Right renal pelvis (tissue), 4 donors: Measurements from ENCODE around the gene CA6. TPM values are rescaled to one million over a fixed set of nuclear protein-coding genes. Genes with fewer than 3 reads are reported as not detected.
"Not testable (repeated sequence)": the region's sequence is repeated elsewhere in the genome, so short reads cannot be mapped to it uniquely, and the experiment has no call there.

Source experiments
- DNase-seq, 4 donors: peaks; one replicate each; pipeline ENCODE4 v3.0.0-alpha.2; 2013; ENCODE audit warnings: low read depth in 4 of 4, low spot score in 3 of 4, missing footprints in 1 of 4
- polyA plus RNA-seq, 4 donors: library from polyadenylated mRNA; unstranded; fragments of 120-200 nt; gene quantifications; one replicate each; pipeline ENCODE4 v1.2.1, GENCODE V29; 2013; ENCODE audit not compliant: insufficient read length in 4 of 4

The CA6 gene
- polyA plus RNA-seq, 4 donors: 0.05 TPM; not detected in 3

GRCh38 chr1:8968902-8969301 lies 23.2 kb downstream of the CA6 start:
- not testable (repeated sequence) for DNase-seq

- no peak for DNase-seq
Observed at GRCh38 chr1:8969937-8970336, 24.3 kb downstream of the CA6 start.

GRCh38 chr1:8970870-8971337 lies 25.2 kb downstream of the CA6 start:
- no peak for DNase-seq

GRCh38 chr1:8974551-8974950 lies 28.9 kb downstream of the CA6 start:
- DNase-seq: no peak

- no peak for DNase-seq
Observed at GRCh38 chr1:8976338-8976737, 30.7 kb downstream of the CA6 start.

- no peak for DNase-seq
Observed at GRCh38 chr1:8976896-8977450, 31.3 kb downstream of the CA6 start.

- DNase-seq: no peak
Observed at GRCh38 chr1:8980656-8981055, 35.0 kb downstream of the CA6 start.

- DNase-seq: no peak
Observed at GRCh38 chr1:8981169-8981568, 35.5 kb downstream of the CA6 start.

- DNase-seq: no peak
Observed at GRCh38 chr1:8984203-8984602, 38.5 kb downstream of the CA6 start.

GRCh38 chr1:8984990-8985389 lies 39.3 kb downstream of the CA6 start:
- DNase-seq: no peak

- DNase-seq: no peak
Observed at GRCh38 chr1:8985915-8986813, 40.5 kb downstream of the CA6 start.

GRCh38 chr1:8986814-8987190 lies 41.1 kb downstream of the CA6 start:
- DNase-seq: no peak

- DNase-seq: peak in 1 of 4 donors; percentile 35
Observed at GRCh38 chr1:8987881-8988617, 42.4 kb downstream of the CA6 start.

GRCh38 chr1:8988618-8988967 lies 42.9 kb downstream of the CA6 start:
- no peak for DNase-seq

- no peak for DNase-seq
Observed at GRCh38 chr1:8989061-8989460, 43.4 kb downstream of the CA6 start.

GRCh38 chr1:8989821-8990220 lies 44.2 kb downstream of the CA6 start:
- no peak for DNase-seq

GRCh38 chr1:8992936-8993687 lies 47.4 kb downstream of the CA6 start:
- no peak for DNase-seq

GRCh38 chr1:8993962-8994675 lies 48.5 kb downstream of the CA6 start:
- not testable (repeated sequence) for DNase-seq

GRCh38 chr1:9001534-9002214 lies 56.0 kb downstream of the CA6 start:
- not testable (repeated sequence) for DNase-seq

GRCh38 chr1:9002215-9002560 lies 56.5 kb downstream of the CA6 start:
- DNase-seq: not testable (repeated sequence)
